Epithelial cell of umbilical artery (primary cell): Measurements from ENCODE around the gene ATP6V0A1. TPM values are rescaled to one million over a fixed set of nuclear protein-coding genes. Genes with fewer than 3 reads are reported as not detected.

Source experiments
- total RNA-seq: library from RNA; depleted of rRNA; stranded (reverse); fragments of >200 nt; gene quantifications from 2 replicates; pipeline ENCODE4 v1.2.3, GENCODE V29; 2014

ATP6V0A1 gene
- 17.2 and 35.6 TPM in 2 replicates for total RNA-seq

GRCh38 chr17:42458497-42459255 lies at the start of gene ATP6V0A1:
TSS of gene ATP6V0A1 (plus strand) at chr17:42458878. CDS start at chr17:42460895, 2,017 bp downstream.

GRCh38 chr17:42422958-42423712 lies 35.5 kb upstream of the ATP6V0A1 start, which contains the start of gene CAVIN1:
TSS of gene CAVIN1 (minus strand) at chr17:42423256. CDS start at chr17:42423097, 159 bp downstream.

GRCh38 chr17:42536048-42536371 lies 77.3 kb downstream of the ATP6V0A1 start, which contains the start of gene NAGLU:
TSS of gene NAGLU (plus strand) at chr17:42536241. CDS start at chr17:42536273, 32 bp downstream.

GRCh38 chr17:42552736-42553135 lies 94.1 kb downstream of the ATP6V0A1 start, which contains the start of gene HSD17B1:
TSS of gene HSD17B1 (plus strand) at chr17:42552923. CDS start at chr17:42552934, 11 bp downstream.

GRCh38 chr17:42561897-42562387 lies 103.3 kb downstream of the ATP6V0A1 start, which contains the start of gene COASY:
TSS of gene COASY (plus strand) at chr17:42562148. CDS start at chr17:42562623, 475 bp downstream.

GRCh38 chr17:42566883-42567573 lies 108.3 kb downstream of the ATP6V0A1 start, which contains the start of gene MLX:
TSS of gene MLX (plus strand) at chr17:42567100. CDS start at chr17:42567125, 25 bp downstream.

Other genes with a start within 250 kb of the ATP6V0A1 start
- 32.2 and 40.1 TPM in 2 replicates for gene STAT5B, start 182.5 kb upstream of the ATP6V0A1 start, total RNA-seq
- 32.8 and 44.1 TPM in 2 replicates for gene STAT5A, start 170.4 kb upstream of the ATP6V0A1 start, total RNA-seq
- gene STAT3, start 70.4 kb upstream of the ATP6V0A1 start, total RNA-seq, result 58.8 and 83.6 TPM in 2 replicates
- gene CAVIN1, start 35.6 kb upstream of the ATP6V0A1 start, total RNA-seq, result 659 and 669 TPM in 2 replicates
- gene NAGLU, start 77.4 kb downstream of the ATP6V0A1 start, total RNA-seq, result 21.1 and 21.3 TPM in 2 replicates
- 0.15 and 0.65 TPM in 2 replicates for gene HSD17B1, start 94.0 kb downstream of the ATP6V0A1 start, total RNA-seq
- 8.4 and 9.7 TPM in 2 replicates for gene COASY, start 103.3 kb downstream of the ATP6V0A1 start, total RNA-seq
- 29.2 and 34.3 TPM in 2 replicates for gene MLX, start 108.2 kb downstream of the ATP6V0A1 start, total RNA-seq
- 6.8 and 15.2 TPM in 2 replicates for gene PSMC3IP, start 118.9 kb downstream of the ATP6V0A1 start, total RNA-seq
- 62.4 and 64.1 TPM in 2 replicates for gene RETREG3, start 150.5 kb downstream of the ATP6V0A1 start, total RNA-seq
- gene TUBG1, start 150.8 kb downstream of the ATP6V0A1 start, total RNA-seq, result 19.5 and 26.3 TPM in 2 replicates
- gene TUBG2, start 200.4 kb downstream of the ATP6V0A1 start, total RNA-seq, result 2.6 and 4.1 TPM in 2 replicates
- 7.9 and 8.4 TPM in 2 replicates for gene PLEKHH3, start 218.1 kb downstream of the ATP6V0A1 start, total RNA-seq
- 0.65 and 2.3 TPM in 2 replicates for gene CCR10, start 223.0 kb downstream of the ATP6V0A1 start, total RNA-seq
- 2.6 and 11.2 TPM in 2 replicates for gene CNTNAP1, start 223.7 kb downstream of the ATP6V0A1 start, total RNA-seq